Tibial nerve (tissue), 4 donors: ENCODE measurements around the gene SORCS2. TPM values are rescaled to one million over a fixed set of nuclear protein-coding genes. Genes with fewer than 3 reads are reported as not detected.

ENCODE experiments used
- DNase-seq, 2 donors: peaks; one replicate each; pipeline ENCODE4 v3.0.0-alpha.2; 2019; ENCODE audit warnings: low spot score in 2 of 2
- H3K27ac ChIP-seq, 4 donors: fragments of 200-600 bp; sonication (generic) in 3 of 4; one replicate each; pipeline ENCODE4 v1.5.1; 2017 to 2019; ENCODE audit warnings: mild to moderate bottlenecking in 1 of 4
- H3K27me3 ChIP-seq, 2 donors: fragments of 200-600 bp; sonication (generic) in 1 of 2; one replicate each; pipeline versions ENCODE4 v1.5.1 to v1.6.0; 2017 to 2019
- H3K36me3 ChIP-seq, 3 donors: fragments of 200-600 bp; sonication (generic); one replicate each; pipeline ENCODE4 v1.5.1; 2018 to 2019
- H3K4me1 ChIP-seq, 4 donors: fragments of 200-600 bp; sonication (generic) in 3 of 4; one replicate each; pipeline ENCODE4 v1.5.1; 2017 to 2019
- H3K4me3 ChIP-seq, 4 donors: fragments of 200-600 bp; sonication (generic) in 3 of 4; one replicate each; pipeline ENCODE4 v1.5.1; 2017 to 2019; ENCODE audit warnings: mild to moderate bottlenecking in 1 of 4, moderate library complexity in 1 of 4
- H3K9me3 ChIP-seq, 4 donors: fragments of 200-600 bp; sonication (generic) in 3 of 4; one replicate each; pipeline ENCODE4 v1.5.1; 2017 to 2019
- CTCF ChIP-seq, 5 experiments: fragments of 200-600 bp in 3 of 5; fragments of 450-650 bp in 2 of 5; sonication (generic) in 3 of 5; IDR thresholded peaks; one replicate each; pipeline ENCODE4 v1.5.1; 2016 to 2019; ENCODE audit warnings: antibody characterized with exemption in 5 of 5, mild to moderate bottlenecking in 3 of 5, moderate library complexity in 2 of 5
- EP300 ChIP-seq, 2 donors: sonication (generic); formaldehyde crosslinking; IDR thresholded peaks; one replicate each; pipeline ENCODE4 v1.6.1; 2017; ENCODE audit warnings: antibody characterized with exemption in 2 of 2, mild to moderate bottlenecking in 1 of 2
- POLR2A ChIP-seq, 2 donors: fragments of 450-650 bp; IDR thresholded peaks; one replicate each; pipeline ENCODE4 v1.6.1; 2017; ENCODE audit warnings: antibody characterized with exemption in 2 of 2, mild to moderate bottlenecking in 2 of 2, moderate library complexity in 2 of 2
- WGBS, 2 donors: methylation state at CpG; one replicate each; pipeline ENCODE4 v1.1.5; 2018; 5-methylcytosine and 5-hydroxymethylcytosine counted together
- total RNA-seq, 4 donors: library from RNA; depleted of rRNA; stranded (reverse); fragments of >200 nt; gene quantifications; one replicate each; pipeline ENCODE4 v1.1.0, GENCODE V29; 2016

SORCS2 gene
- total RNA-seq, 4 donors from 2014 or later = 15.6 to 48.9 (median 38.3) TPM

GRCh38 chr4:7189066-7189465, 3.3 kb upstream of the SORCS2 start:
- no peaks in the 10 kb centered on the region for H3K9me3 ChIP-seq
- 68 to 80% methylated on average over 12 of the region's 12 CpGs for WGBS, 2 donors
- H3K27ac ChIP-seq = no peak overlapping the region
- peaks cover 0 to 23% of the 10 kb centered on the region in 2 donors for H3K27me3 ChIP-seq
- no peak overlapping the region for H3K4me3 ChIP-seq
- TF ChIP-seq POLR2A (IDR thresholded peaks at IDR 0.05) (no peak), EP300 (IDR thresholded peaks at IDR 0.05) (no peak), CTCF (IDR thresholded peaks at IDR 0.05) (no peak)
- no peaks in the 10 kb centered on the region for H3K36me3 ChIP-seq
- DNase-seq = peak in 1 of 2 donors; percentile 8
- H3K4me1 ChIP-seq = peaks cover 0 to 37% (median 14%) of the 10 kb centered on the region in 4 donors

DNA sequence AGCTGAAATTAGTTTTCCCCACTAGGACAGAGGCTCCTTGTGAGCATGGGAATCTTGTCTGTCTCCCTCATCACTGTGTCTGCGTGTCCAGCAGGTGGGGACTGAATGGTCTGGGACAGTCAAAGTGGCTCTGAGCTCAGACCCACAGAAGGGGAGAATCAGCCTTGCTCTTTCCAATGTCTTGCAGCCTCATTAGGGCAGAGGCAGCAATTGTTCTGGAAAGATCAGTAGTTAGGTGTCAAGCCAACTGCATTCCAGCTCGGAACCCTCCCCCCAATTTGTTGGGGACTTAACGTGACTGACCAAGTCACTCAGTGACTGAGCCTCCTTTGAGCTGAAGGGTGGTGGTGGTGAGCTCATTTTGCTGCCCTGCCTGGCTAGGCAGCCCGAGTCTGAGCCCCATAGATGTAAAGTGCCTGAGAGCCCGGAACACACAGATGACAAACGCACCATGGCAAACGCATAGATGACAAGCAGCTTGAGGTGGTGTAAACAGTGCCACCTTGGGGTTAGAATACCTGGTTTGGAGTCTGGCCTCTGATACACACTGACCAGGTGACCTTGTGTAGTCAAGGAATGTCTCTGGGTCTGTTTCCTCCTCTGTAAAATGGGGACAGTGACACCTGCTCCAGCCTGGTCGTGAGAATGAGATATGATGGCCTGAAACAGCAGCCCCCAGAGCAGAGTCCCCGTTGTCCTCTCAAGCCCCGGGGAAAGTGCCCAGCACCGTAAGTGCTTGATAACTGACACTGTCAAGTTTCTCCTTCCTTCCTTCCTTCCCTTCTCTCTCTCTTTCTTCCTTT, 2.7 kb upstream of the SORCS2 start:
- H3K9me3 ChIP-seq = no peaks in the 10 kb centered on the region
- TF ChIP-seq EP300 (IDR thresholded peaks at IDR 0.05) (no peak), POLR2A (IDR thresholded peaks at IDR 0.05) (no peak), CTCF (IDR thresholded peaks at IDR 0.05) (no peak)
- no peak overlapping the region for H3K4me3 ChIP-seq
- peak in 1 of 2 donors; percentile 8 for DNase-seq
- peak overlapping the region in 1 of 4 donors; percentile 78 for H3K27ac ChIP-seq
- 51 to 62% methylated on average over 10 to 11 of the region's 11 CpGs for WGBS, 2 donors
- peaks cover 0 to 43% (median 14%) of the 10 kb centered on the region in 4 donors for H3K4me1 ChIP-seq
- H3K36me3 ChIP-seq = no peaks in the 10 kb centered on the region
- peaks cover 0 to 29% of the 10 kb centered on the region in 2 donors for H3K27me3 ChIP-seq

DNA sequence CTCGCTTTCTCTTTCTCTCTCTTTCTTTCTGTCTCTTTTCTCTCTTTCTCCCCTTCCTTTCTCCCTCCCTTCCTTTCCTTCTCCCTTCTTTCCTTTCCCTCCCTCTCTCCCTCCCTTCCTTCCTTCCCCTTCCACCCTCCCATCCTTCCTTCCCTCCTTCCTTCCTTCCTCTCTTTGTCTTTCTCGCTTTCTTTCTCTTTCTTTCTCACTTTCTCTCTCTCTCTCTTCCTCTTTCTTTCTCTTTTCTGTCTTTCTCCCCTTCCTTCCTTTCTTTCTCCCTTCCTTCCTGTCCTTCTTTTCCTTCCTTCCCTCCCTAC, 2.1 kb upstream of the SORCS2 start:
- no peaks in the 10 kb centered on the region for H3K36me3 ChIP-seq
- H3K27ac ChIP-seq = peak overlapping the region in 2 of 4 donors; percentile 29 to 78
- TF ChIP-seq POLR2A (IDR thresholded peaks at IDR 0.05) = no peak
- TF ChIP-seq EP300 (IDR thresholded peaks at IDR 0.05) = no peak
- no peak for TF ChIP-seq CTCF (IDR thresholded peaks at IDR 0.05)
- peaks cover 0 to 32% of the 10 kb centered on the region in 2 donors for H3K27me3 ChIP-seq
- no peak for DNase-seq
- WGBS, 2 donors = 90 to 91% methylated on average over 2 of the region's 2 CpGs
- no peaks in the 10 kb centered on the region for H3K9me3 ChIP-seq
- peaks cover 0 to 48% (median 15%) of the 10 kb centered on the region in 4 donors for H3K4me1 ChIP-seq
- no peak overlapping the region for H3K4me3 ChIP-seq

- peak in 1 of 2 donors; percentile 9 for DNase-seq
- H3K9me3 ChIP-seq = no peaks in the 10 kb centered on the region
- H3K4me3 ChIP-seq = no peak overlapping the region
- 75 to 80% methylated on average over 11 of the region's 11 CpGs for WGBS, 2 donors
- H3K27me3 ChIP-seq = peaks cover 0 to 32% of the 10 kb centered on the region in 2 donors
- TF ChIP-seq EP300 (IDR thresholded peaks at IDR 0.05) (no peak), CTCF (IDR thresholded peaks at IDR 0.05) (no peak), POLR2A (IDR thresholded peaks at IDR 0.05) (no peak)
- peaks cover 0 to 55% (median 16%) of the 10 kb centered on the region in 4 donors for H3K4me1 ChIP-seq
- no peaks in the 10 kb centered on the region for H3K36me3 ChIP-seq
- H3K27ac ChIP-seq = peak overlapping the region in 2 of 4 donors; percentile 29 to 78
These were observed 1.4 kb upstream of the SORCS2 start for GRCh38 chr4:7190691-7191545.
